Liver (tissue), 9 donors: ENCODE measurements around the gene DES. TPM values are rescaled to one million over a fixed set of nuclear protein-coding genes. Genes with fewer than 3 reads are reported as not detected.

Source experiments
- DNase-seq: peaks from one replicate; pipeline ENCODE4 v3.0.0-alpha.2; 2017; ENCODE audit warnings: low spot score
- H3K27ac ChIP-seq, 2 donors: one replicate each; pipeline ENCODE4 v1.7.0; 2013; ENCODE audit warnings: inconsistent platforms in 2 of 2, low read length in 2 of 2, control low read depth in 1 of 2, low read depth in 1 of 2, mild to moderate bottlenecking in 1 of 2
- H3K27me3 ChIP-seq, 4 donors: one replicate each; pipeline versions ENCODE4 v1.6.1 to v1.7.0; 2013; ENCODE audit warnings: low read length in 3 of 4, inconsistent platforms in 1 of 4, mild to moderate bottlenecking in 1 of 4, moderate library complexity in 1 of 4; ENCODE audit not compliant: control insufficient read depth in 4 of 4, insufficient read depth in 4 of 4
- H3K36me3 ChIP-seq, 4 donors: one replicate each; pipeline versions ENCODE4 v1.6.1 to v1.7.0; 2013; ENCODE audit warnings: low read length in 3 of 4, mild to moderate bottlenecking in 3 of 4, low read depth in 1 of 4, moderate library complexity in 1 of 4; ENCODE audit not compliant: control insufficient read depth in 4 of 4, insufficient read depth in 3 of 4
- H3K4me1 ChIP-seq, 4 donors: one replicate each; pipeline versions ENCODE4 v1.6.1 to v1.7.0; 2013; ENCODE audit warnings: low read length in 3 of 4, mild to moderate bottlenecking in 3 of 4, moderate library complexity in 1 of 4; ENCODE audit not compliant: control insufficient read depth in 4 of 4, insufficient read depth in 4 of 4
- H3K4me3 ChIP-seq, 3 donors: one replicate each; pipeline versions ENCODE4 v1.6.1 to v1.7.0; 2013; ENCODE audit warnings: low read length in 3 of 3, control low read depth in 1 of 3, low read depth in 1 of 3, mild to moderate bottlenecking in 1 of 3
- H3K9ac ChIP-seq, 2 donors: one replicate each; pipeline ENCODE4 v1.7.0; 2013; ENCODE audit warnings: low read length in 2 of 2, mild to moderate bottlenecking in 2 of 2, moderate library complexity in 2 of 2, control low read depth in 1 of 2, low read depth in 1 of 2
- H3K9me3 ChIP-seq, 4 donors: one replicate each; pipeline versions ENCODE4 v1.6.1 to v1.7.0; 2013; ENCODE audit warnings: low read length in 3 of 4; ENCODE audit not compliant: control insufficient read depth in 4 of 4
- FOXA1 ChIP-seq: IDR thresholded peaks from 2 replicates; pipeline ENCODE4 v1.6.1; 2016; ENCODE audit warnings: antibody characterized with exemption
- FOXA2 ChIP-seq: IDR thresholded peaks from 2 replicates; pipeline ENCODE4 v1.6.1; 2016; ENCODE audit warnings: antibody characterized with exemption
- GABPA ChIP-seq, 2 donors: IDR thresholded peaks in 1 of 2; conservative IDR thresholded peaks in 1 of 2; 2 replicates each; pipeline ENCODE4 v1.6.1; 2016; ENCODE audit warnings: antibody characterized with exemption in 2 of 2, mild to moderate bottlenecking in 1 of 2, moderate library complexity in 1 of 2
- HNF4A ChIP-seq, 2 donors: conservative IDR thresholded peaks; 2 replicates each; pipeline ENCODE4 v1.6.1; 2016; ENCODE audit warnings: antibody characterized with exemption in 2 of 2, mild to moderate bottlenecking in 2 of 2
- HNF4G ChIP-seq: IDR thresholded peaks from 2 replicates; pipeline ENCODE4 v1.6.1; 2016; ENCODE audit warnings: antibody characterized with exemption
- JUND ChIP-seq, 2 donors: IDR thresholded peaks; 2 replicates each; pipeline ENCODE4 v1.6.1; 2016; ENCODE audit warnings: antibody characterized with exemption in 2 of 2
- NR2F2 ChIP-seq: IDR thresholded peaks from 2 replicates; pipeline ENCODE4 v1.6.1; 2016; ENCODE audit warnings: antibody characterized with exemption
- RAD21 ChIP-seq, 2 donors: IDR thresholded peaks; 2 replicates each; pipeline ENCODE4 v1.6.1; 2016; ENCODE audit warnings: antibody characterized with exemption in 2 of 2, mild to moderate bottlenecking in 2 of 2
- SP1 ChIP-seq: IDR thresholded peaks from 2 replicates; pipeline ENCODE4 v1.6.1; 2018; ENCODE audit warnings: antibody characterized with exemption, mild to moderate bottlenecking
- TAF1 ChIP-seq: conservative IDR thresholded peaks from 2 replicates; pipeline ENCODE4 v1.6.1; 2016; ENCODE audit warnings: antibody characterized with exemption, mild to moderate bottlenecking
- YY1 ChIP-seq: IDR thresholded peaks from 2 replicates; pipeline ENCODE4 v1.6.1; 2016; ENCODE audit warnings: antibody characterized with exemption, mild to moderate bottlenecking
- WGBS: extraction: QIAGEN DNeasy Blood & Tissue Kit; methylation state at CpG from one replicate; pipeline ENCODE4 v1.1.7; 2013; 5-methylcytosine and 5-hydroxymethylcytosine counted together
- polyA plus RNA-seq, 2 donors: library from polyadenylated mRNA; stranded (reverse) in 1 of 2; unstranded in 1 of 2; fragments of 200-250 nt in 1 of 2; fragments of >200 nt in 1 of 2; fragmentation: Nextera tagmentation in 1 of 2; extraction: Ambion mirVana in 1 of 2; gene quantifications; one replicate each; pipeline versions ENCODE4 v1.2.1 to v1.2.3, GENCODE V29; 2013 to 2015
- total RNA-seq, 2 donors: library from RNA; depleted of rRNA; stranded (reverse); fragments of >200 nt; gene quantifications; one replicate each; pipeline ENCODE4 v1.2.3, GENCODE V29; 2014
- TF ChIP-seq, protein P1 (sequence below): IDR thresholded peaks from 2 replicates; pipeline ENCODE4 v1.6.1; 2016; ENCODE audit warnings: antibody characterized with exemption
- TF ChIP-seq, protein P2 (sequence below): IDR thresholded peaks from 2 replicates; pipeline ENCODE4 v1.6.1; 2016; ENCODE audit warnings: antibody characterized with exemption, mild to moderate bottlenecking
- TF ChIP-seq, protein P3 (sequence below): IDR thresholded peaks from 2 replicates; pipeline ENCODE4 v1.6.1; 2016; ENCODE audit warnings: antibody characterized with exemption
- donor health status: healthy.
- donor health status: healthy.
- donor health status: healthy.
- donor health status: healthy.
- donor health status: healthy.

DES gene
- total and polyA plus RNA-seq, 4 donors: 0.15 to 50.0 (median 3.2) TPM

DNA sequence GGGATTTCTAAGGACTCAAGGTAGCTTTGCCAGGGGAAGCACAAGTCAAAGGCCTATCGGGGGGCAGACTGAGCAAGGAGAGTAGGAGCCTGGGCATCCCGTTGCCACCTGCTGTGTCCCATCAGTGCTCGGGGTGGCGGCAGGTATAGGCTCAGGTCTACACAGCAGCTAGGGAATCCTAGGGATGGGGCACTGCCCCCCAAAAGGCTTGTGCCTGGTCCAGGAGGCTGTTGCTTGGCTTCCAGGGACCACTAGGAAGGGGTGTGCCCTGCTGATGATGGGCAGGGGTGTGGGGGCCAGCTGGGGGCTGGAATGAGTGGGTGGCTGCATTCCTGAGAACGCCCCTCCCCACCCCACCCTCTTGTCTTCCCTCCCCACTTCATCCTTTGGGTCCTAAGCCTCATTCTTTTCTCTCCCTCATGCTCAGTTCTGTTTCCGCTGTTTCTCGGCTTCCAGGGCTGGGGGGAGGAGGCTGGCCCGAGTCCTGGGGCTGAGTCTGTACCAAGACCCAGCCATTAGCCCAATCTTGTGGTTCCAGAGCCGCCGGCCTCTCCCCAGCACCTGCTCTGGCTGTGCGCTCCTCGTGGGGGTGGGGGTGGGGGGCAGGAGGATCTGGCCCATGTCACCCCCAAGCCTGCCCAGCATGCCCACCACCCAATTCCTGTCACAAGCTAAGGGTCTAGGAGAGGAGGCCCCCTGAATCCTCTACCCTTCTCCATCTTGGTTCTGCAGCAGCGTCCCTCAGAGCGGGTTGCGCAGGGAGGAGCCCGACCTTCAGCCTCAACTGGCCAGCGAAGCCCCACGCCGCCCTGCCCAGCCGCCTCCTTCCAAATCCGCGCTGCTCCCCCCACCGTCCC is 29.3 kb downstream of the DES start:
- no peak for TF ChIP-seq JUND (IDR thresholded peaks at IDR 0.05)
- TF ChIP-seq RAD21 (IDR thresholded peaks at IDR 0.05): no peak
- TF ChIP-seq, protein P1, sequence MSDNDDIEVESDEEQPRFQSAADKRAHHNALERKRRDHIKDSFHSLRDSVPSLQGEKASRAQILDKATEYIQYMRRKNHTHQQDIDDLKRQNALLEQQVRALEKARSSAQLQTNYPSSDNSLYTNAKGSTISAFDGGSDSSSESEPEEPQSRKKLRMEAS: no peak
- no peak for TF ChIP-seq FOXA2
- TF ChIP-seq FOXA1: no peak
- TF ChIP-seq HNF4G: no peak
- H3K9me3 ChIP-seq: no peaks in the 10 kb centered on the region
- peaks cover 0 to 6% (median 0%) of the 10 kb centered on the region in 4 donors for H3K4me1 ChIP-seq
- H3K27me3 ChIP-seq: peaks cover 0 to 5% (median 1%) of the 10 kb centered on the region in 4 donors
- H3K27ac ChIP-seq: no peak overlapping the region
- no peak overlapping the region for H3K4me3 ChIP-seq
- H3K36me3 ChIP-seq: no peaks in the 10 kb centered on the region
- WGBS: 59% methylated on average over 23 of the region's 23 CpGs
- no peak overlapping the region for H3K9ac ChIP-seq
- no peak for DNase-seq

DNA sequence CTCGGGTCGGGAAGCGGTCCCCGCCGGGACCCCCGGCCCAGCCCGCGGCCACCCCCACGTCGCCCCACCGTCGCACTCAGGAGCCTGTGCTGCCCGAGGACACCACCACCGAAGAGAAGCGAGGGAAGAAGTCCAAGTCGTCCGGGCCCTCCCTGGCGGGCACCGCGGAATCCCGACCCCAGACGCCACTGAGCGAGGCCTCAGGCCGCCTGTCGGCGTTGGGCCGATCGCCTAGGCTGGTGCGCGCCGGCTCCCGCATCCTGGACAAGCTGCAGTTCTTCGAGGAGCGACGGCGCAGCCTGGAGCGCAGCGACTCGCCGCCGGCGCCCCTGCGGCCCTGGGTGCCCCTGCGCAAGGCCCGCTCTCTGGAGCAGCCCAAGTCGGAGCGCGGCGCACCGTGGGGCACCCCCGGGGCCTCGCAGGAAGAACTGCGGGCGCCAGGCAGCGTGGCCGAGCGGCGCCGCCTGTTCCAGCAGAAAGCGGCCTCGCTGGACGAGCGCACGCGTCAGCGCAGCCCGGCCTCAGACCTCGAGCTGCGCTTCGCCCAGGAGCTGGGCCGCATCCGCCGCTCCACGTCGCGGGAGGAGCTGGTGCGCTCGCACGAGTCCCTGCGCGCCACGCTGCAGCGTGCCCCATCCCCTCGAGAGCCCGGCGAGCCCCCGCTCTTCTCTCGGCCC is 30.1 kb downstream of the DES start:
- DNase-seq: no peak
- Histone ChIP-seq H3K36me3 (no peaks in the 10 kb centered on the region), H3K27ac (no peak overlapping the region), H3K27me3 (peaks cover 0 to 8% (median 1%) of the 10 kb centered on the region in 4 donors), H3K4me3 (no peak overlapping the region), H3K4me1 (peaks cover 0 to 6% (median 0%) of the 10 kb centered on the region in 4 donors), H3K9ac (no peak overlapping the region), H3K9me3 (no peaks in the 10 kb centered on the region)
- 17% methylated on average over 88 of the region's 88 CpGs for whole genome bisulfite sequencing
- TF ChIP-seq, protein P2, sequence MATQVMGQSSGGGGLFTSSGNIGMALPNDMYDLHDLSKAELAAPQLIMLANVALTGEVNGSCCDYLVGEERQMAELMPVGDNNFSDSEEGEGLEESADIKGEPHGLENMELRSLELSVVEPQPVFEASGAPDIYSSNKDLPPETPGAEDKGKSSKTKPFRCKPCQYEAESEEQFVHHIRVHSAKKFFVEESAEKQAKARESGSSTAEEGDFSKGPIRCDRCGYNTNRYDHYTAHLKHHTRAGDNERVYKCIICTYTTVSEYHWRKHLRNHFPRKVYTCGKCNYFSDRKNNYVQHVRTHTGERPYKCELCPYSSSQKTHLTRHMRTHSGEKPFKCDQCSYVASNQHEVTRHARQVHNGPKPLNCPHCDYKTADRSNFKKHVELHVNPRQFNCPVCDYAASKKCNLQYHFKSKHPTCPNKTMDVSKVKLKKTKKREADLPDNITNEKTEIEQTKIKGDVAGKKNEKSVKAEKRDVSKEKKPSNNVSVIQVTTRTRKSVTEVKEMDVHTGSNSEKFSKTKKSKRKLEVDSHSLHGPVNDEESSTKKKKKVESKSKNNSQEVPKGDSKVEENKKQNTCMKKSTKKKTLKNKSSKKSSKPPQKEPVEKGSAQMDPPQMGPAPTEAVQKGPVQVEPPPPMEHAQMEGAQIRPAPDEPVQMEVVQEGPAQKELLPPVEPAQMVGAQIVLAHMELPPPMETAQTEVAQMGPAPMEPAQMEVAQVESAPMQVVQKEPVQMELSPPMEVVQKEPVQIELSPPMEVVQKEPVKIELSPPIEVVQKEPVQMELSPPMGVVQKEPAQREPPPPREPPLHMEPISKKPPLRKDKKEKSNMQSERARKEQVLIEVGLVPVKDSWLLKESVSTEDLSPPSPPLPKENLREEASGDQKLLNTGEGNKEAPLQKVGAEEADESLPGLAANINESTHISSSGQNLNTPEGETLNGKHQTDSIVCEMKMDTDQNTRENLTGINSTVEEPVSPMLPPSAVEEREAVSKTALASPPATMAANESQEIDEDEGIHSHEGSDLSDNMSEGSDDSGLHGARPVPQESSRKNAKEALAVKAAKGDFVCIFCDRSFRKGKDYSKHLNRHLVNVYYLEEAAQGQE: no peak
- TF ChIP-seq HNF4G: no peak
- TF ChIP-seq YY1: no peak
- TF ChIP-seq, protein P3, sequence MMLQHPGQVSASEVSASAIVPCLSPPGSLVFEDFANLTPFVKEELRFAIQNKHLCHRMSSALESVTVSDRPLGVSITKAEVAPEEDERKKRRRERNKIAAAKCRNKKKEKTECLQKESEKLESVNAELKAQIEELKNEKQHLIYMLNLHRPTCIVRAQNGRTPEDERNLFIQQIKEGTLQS: no peak
- no peak for TF ChIP-seq FOXA1
- no peak for TF ChIP-seq JUND (IDR thresholded peaks at IDR 0.05)
- TF ChIP-seq HNF4A (conservative IDR thresholded peaks at IDR 0.05): no peak
- no peak for TF ChIP-seq NR2F2
- no peak for TF ChIP-seq TAF1
- TF ChIP-seq, protein P1: no peak
- TF ChIP-seq RAD21 (IDR thresholded peaks at IDR 0.05): no peak
- no peak for TF ChIP-seq GABPA (IDR thresholded peaks at IDR 0.05 in 1 of 2, conservative IDR thresholded peaks at IDR 0.05 in 1 of 2)
- no peak for TF ChIP-seq SP1
